ENCODE data around the gene CLIP1.
"Not testable (repeated sequence)": the region's sequence is repeated elsewhere in the genome, so short reads cannot be mapped to it uniquely, and the experiment has no call there.

DNA sequence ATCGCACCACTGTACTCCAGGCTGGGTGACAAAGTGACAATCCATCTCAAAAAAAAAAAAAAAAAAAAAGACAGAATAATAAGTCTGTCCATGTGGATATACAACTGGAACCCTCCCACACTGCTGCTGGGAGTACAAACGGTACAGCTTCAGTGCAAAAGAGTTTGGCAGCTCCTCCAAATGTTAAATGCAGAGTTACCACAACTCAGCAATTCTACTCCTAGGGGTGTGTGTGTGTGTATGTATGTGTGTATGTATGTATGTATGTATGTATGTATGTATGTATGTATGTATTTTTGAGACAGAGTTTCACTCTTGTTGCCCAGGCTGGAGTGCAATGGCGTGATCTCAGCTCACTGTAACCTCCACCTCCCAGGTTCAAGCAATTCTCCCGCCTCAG is 163.5 kb downstream of the CLIP1 start:
- TF ChIP-seq EZH2 (IDR thresholded peaks at IDR 0.05; ENCODE audit: insufficient read depth, low read length), result not testable (repeated sequence)
- TF ChIP-seq, protein P1, sequence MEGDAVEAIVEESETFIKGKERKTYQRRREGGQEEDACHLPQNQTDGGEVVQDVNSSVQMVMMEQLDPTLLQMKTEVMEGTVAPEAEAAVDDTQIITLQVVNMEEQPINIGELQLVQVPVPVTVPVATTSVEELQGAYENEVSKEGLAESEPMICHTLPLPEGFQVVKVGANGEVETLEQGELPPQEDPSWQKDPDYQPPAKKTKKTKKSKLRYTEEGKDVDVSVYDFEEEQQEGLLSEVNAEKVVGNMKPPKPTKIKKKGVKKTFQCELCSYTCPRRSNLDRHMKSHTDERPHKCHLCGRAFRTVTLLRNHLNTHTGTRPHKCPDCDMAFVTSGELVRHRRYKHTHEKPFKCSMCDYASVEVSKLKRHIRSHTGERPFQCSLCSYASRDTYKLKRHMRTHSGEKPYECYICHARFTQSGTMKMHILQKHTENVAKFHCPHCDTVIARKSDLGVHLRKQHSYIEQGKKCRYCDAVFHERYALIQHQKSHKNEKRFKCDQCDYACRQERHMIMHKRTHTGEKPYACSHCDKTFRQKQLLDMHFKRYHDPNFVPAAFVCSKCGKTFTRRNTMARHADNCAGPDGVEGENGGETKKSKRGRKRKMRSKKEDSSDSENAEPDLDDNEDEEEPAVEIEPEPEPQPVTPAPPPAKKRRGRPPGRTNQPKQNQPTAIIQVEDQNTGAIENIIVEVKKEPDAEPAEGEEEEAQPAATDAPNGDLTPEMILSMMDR (IDR thresholded peaks at IDR 0.05; ENCODE audit: insufficient read depth, low read depth, low read length), result not testable (repeated sequence)
